Adrenal gland (tissue), 12 donors: ENCODE measurements around the gene C1orf116. TPM values are rescaled to one million over a fixed set of nuclear protein-coding genes. Genes with fewer than 3 reads are reported as not detected.

Source experiments
- DNase-seq, 7 donors: peaks; one replicate each; pipeline ENCODE4 v3.0.0-alpha.2; 2019 to 2020
- H3K27ac ChIP-seq, 5 donors: fragments of 200-600 bp; sonication (generic) in 4 of 5; 1 replicate in 3 of 5; 2 replicates in 2 of 5; pipeline versions ENCODE4 v1.5.1 to v1.8.0; 2016 to 2020; ENCODE audit warnings: mild to moderate bottlenecking in 1 of 5
- H3K27me3 ChIP-seq: fragments of 200-600 bp; 2 replicates; pipeline ENCODE4 v1.8.0; 2021
- H3K36me3 ChIP-seq, 2 donors: fragments of 200-600 bp; replicated peaks in 1 of 2; 1 replicate in 1 of 2; 2 replicates in 1 of 2; pipeline versions ENCODE4 v1.5.1 to v1.8.0; 2018 to 2022
- H3K4me1 ChIP-seq, 2 donors: fragments of 200-600 bp; replicated peaks in 1 of 2; 1 replicate in 1 of 2; 2 replicates in 1 of 2; pipeline versions ENCODE4 v1.5.1 to v1.8.0; 2018 to 2021
- H3K4me3 ChIP-seq, 4 donors: fragments of 200-600 bp; sonication (generic) in 3 of 4; one replicate each; pipeline ENCODE4 v1.5.1; 2016 to 2018
- H3K9me3 ChIP-seq, 3 donors: fragments of 200-600 bp; sonication (generic) in 1 of 3; replicated peaks in 1 of 3; 1 replicate in 2 of 3; 2 replicates in 1 of 3; pipeline versions ENCODE4 v1.5.1 to v1.8.0; 2016 to 2021
- CTCF ChIP-seq, 6 experiments: fragments of 450-650 bp in 4 of 6; fragments of 200-600 bp in 2 of 6; sonication (generic) in 1 of 6; IDR thresholded peaks; 1 replicate in 5 of 6; 2 replicates in 1 of 6; pipeline versions ENCODE4 v1.5.1 to v1.8.0; 2016 to 2021; ENCODE audit warnings: antibody characterized with exemption in 6 of 6, mild to moderate bottlenecking in 2 of 6, moderate library complexity in 1 of 6
- POLR2A ChIP-seq, 2 donors: fragments of 450-650 bp; IDR thresholded peaks; one replicate each; pipeline ENCODE4 v1.6.1; 2017; ENCODE audit warnings: antibody characterized with exemption in 2 of 2, mild to moderate bottlenecking in 2 of 2, moderate library complexity in 1 of 2
- WGBS, 4 donors: extraction: QIAGEN DNeasy Blood & Tissue Kit in 2 of 4; methylation state at CpG; one replicate each; pipeline versions ENCODE4 v1.1.5 to v1.1.7; 2013 to 2017; 5-methylcytosine and 5-hydroxymethylcytosine counted together
- intact Hi-C, 2 donors: fragments of 100-400 bp; cut with DNase I; formaldehyde crosslinking; loops; one replicate each; pipeline versions ENCODE4 v1.14.1 to v1.15.0; 2022 to 2023
- polyA plus RNA-seq, 3 donors: library from polyadenylated mRNA; stranded (reverse); fragments of 200-250 nt in 2 of 3; fragments of 350-450 nt in 1 of 3; fragmentation: Illumina TruSeq in 1 of 3; extraction: RNeasy Lipid Tissue Mini Kit (QIAGEN cat#74804) in 1 of 3; gene quantifications; one replicate each; pipeline ENCODE4 v1.2.3, GENCODE V29; 2013 to 2014
- total RNA-seq, 9 donors: library from RNA; depleted of rRNA in 4 of 9; stranded (reverse); fragments of >200 nt in 4 of 9; fragments of 120-200 nt in 1 of 9; fragmentation: NEBNext Ultra II Directional in 1 of 9; extraction: Animal tissue kit (Norgen Biotek cat#: 25700) in 1 of 9; gene quantifications; one replicate each; pipeline versions ENCODE4 v1.1.0 to v1.2.4, GENCODE V29; 2013 to 2023
- donor health status: healthy with polysubstance abuse.
- donor health status: Bipolar disorder and iron deficiency.
- donor health status: DM: yes; HTN: yes; CAD: no.
- donor health status: DM: no; HTN: no; CAD: no.
- donor health status: DM: no; HTN: no; CAD: no.
- donor health status: DM: yes; HTN: yes; CAD: no.

Gene C1orf116
- total and polyA plus RNA-seq, 12 donors: 0.11 to 3.7 (median 0.96) TPM

GRCh38 chr1:206979379-206980043, 53.0 kb downstream of the C1orf116 start:
- Histone ChIP-seq H3K36me3 (no peaks in the 10 kb centered on the region), H3K27me3 (no peaks in the 10 kb centered on the region), H3K4me1 (no peaks in the 10 kb centered on the region), H3K4me3 (no peak overlapping the region), H3K9me3 (no peaks in the 10 kb centered on the region), H3K27ac (no peak overlapping the region)
- peak in 1 of 7 donors; percentile 20 for DNase-seq
- TF ChIP-seq CTCF (IDR thresholded peaks at IDR 0.05) (peak; percentile 18 to 47 (median 33)), POLR2A (IDR thresholded peaks at IDR 0.05) (no peak)
- 73 to 85% (median 79%) methylated on average over 3 of the region's 3 CpGs for whole genome bisulfite sequencing, 4 donors
- intact Hi-C loops: loop anchor here in 1 of 2 donors (10.0 kb wide), 1 partner anchor 55 kb away; the partner anchor contains the start of gene FCMR

GRCh38 chr1:206978259-206978658, 54.3 kb downstream of the C1orf116 start:
- Histone ChIP-seq H3K27me3 (no peaks in the 10 kb centered on the region), H3K9me3 (no peaks in the 10 kb centered on the region), H3K27ac (no peak overlapping the region), H3K36me3 (no peaks in the 10 kb centered on the region), H3K4me3 (no peak overlapping the region), H3K4me1 (no peaks in the 10 kb centered on the region)
- TF ChIP-seq POLR2A (IDR thresholded peaks at IDR 0.05): no peak
- TF ChIP-seq CTCF (IDR thresholded peaks at IDR 0.05): no peak
- WGBS, 4 donors: 83 to 88% (median 87%) methylated on average over 7 of the region's 7 CpGs
- DNase-seq: no peak
- intact Hi-C loops: no loop called here

- Histone ChIP-seq H3K27me3 (no peaks in the 10 kb centered on the region), H3K9me3 (no peaks in the 10 kb centered on the region), H3K4me3 (no peak overlapping the region), H3K36me3 (no peaks in the 10 kb centered on the region), H3K4me1 (no peaks in the 10 kb centered on the region), H3K27ac (no peak overlapping the region)
- no peak for TF ChIP-seq POLR2A (IDR thresholded peaks at IDR 0.05)
- no peak for TF ChIP-seq CTCF (IDR thresholded peaks at IDR 0.05)
- 86 to 100% (median 88%) methylated on average over 1 of the region's 1 CpG for WGBS, 4 donors
- DNase-seq: no peak
- intact Hi-C loops: no loop called here
Measured at GRCh38 chr1:206975306-206975705, 57.2 kb downstream of the C1orf116 start.

GRCh38 chr1:206974140-206974539, 58.4 kb downstream of the C1orf116 start:
- DNase-seq: no peak
- intact Hi-C loops: no loop called here

More at GRCh38 chr1:206974140-206974539, 58.4 kb downstream of the C1orf116 start:
- Histone ChIP-seq H3K9me3 (no peaks in the 10 kb centered on the region), H3K27me3 (peaks cover 3% of the 10 kb centered on the region), H3K4me1 (no peaks in the 10 kb centered on the region), H3K27ac (no peak overlapping the region), H3K36me3 (no peaks in the 10 kb centered on the region), H3K4me3 (no peak overlapping the region)
- no peak for TF ChIP-seq POLR2A (IDR thresholded peaks at IDR 0.05)
- no peak for TF ChIP-seq CTCF (IDR thresholded peaks at IDR 0.05)
- 82 to 94% (median 89%) methylated on average over 2 to 3 of the region's 3 CpGs for WGBS, 4 donors
